Loucy (cell line): ENCODE measurements around the gene PSMD7.
A peak's percentile ranks its signal among the peaks of the same experiment; 100 is the strongest.

ENCODE experiments used
- H2AFZ ChIP-seq: fragments of 200-600 bp; sonication (generic); 2 replicates; pipeline ENCODE4 v1.6.0; 2016; ENCODE audit warnings: antibody characterized with exemption, mild to moderate bottlenecking, low read length, moderate library complexity
- H3F3A ChIP-seq: fragments of 200-600 bp; 2 replicates; pipeline ENCODE4 v1.6.0; 2016; ENCODE audit warnings: antibody characterized with exemption, low read depth, mild to moderate bottlenecking
- H3K27me3 ChIP-seq: fragments of 200-600 bp; sonication (generic); 2 replicates; pipeline ENCODE4 v1.6.1; 2014; ENCODE audit warnings: low read length, mild to moderate bottlenecking; ENCODE audit not compliant: insufficient read depth, poor library complexity, severe bottlenecking
- H3K36me3 ChIP-seq: fragments of 200-600 bp; sonication (generic); 2 replicates; pipeline ENCODE4 v1.6.1; 2016; ENCODE audit warnings: low read length; ENCODE audit not compliant: insufficient read depth
- H3K4me1 ChIP-seq: fragments of 200-600 bp; sonication (generic); 2 replicates; pipeline ENCODE4 v1.5.1; 2014; ENCODE audit warnings: low read length, mild to moderate bottlenecking; ENCODE audit not compliant: insufficient read depth, poor library complexity, severe bottlenecking
- H3K4me2 ChIP-seq: fragments of 200-600 bp; sonication (generic); 2 replicates; pipeline ENCODE4 v1.6.0; 2014; ENCODE audit warnings: antibody characterized with exemption, low read length, low read depth, mild to moderate bottlenecking; ENCODE audit not compliant: poor library complexity, severe bottlenecking
- H3K4me3 ChIP-seq: fragments of 200-600 bp; sonication (generic); 2 replicates; pipeline ENCODE4 v1.5.1; 2014; ENCODE audit warnings: low read length, mild to moderate bottlenecking, mixed read lengths; ENCODE audit not compliant: poor library complexity, severe bottlenecking
- H3K79me2 ChIP-seq: fragments of 200-600 bp; sonication (generic); 2 replicates; pipeline ENCODE4 v1.6.1; 2014; ENCODE audit warnings: low read length; ENCODE audit not compliant: insufficient read depth
- H3K9ac ChIP-seq: fragments of 200-600 bp; sonication (generic); 2 replicates; pipeline ENCODE4 v1.6.0; 2014; ENCODE audit warnings: mild to moderate bottlenecking, low read depth, low read length, moderate library complexity; ENCODE audit not compliant: poor library complexity, severe bottlenecking
- H3K9me2 ChIP-seq: fragments of 200-600 bp; sonication (generic); replicated peaks from 2 replicates; pipeline ENCODE4 v1.6.1; 2016; ENCODE audit warnings: low read depth, low read length, mixed read lengths
- H3K9me3 ChIP-seq: fragments of 200-600 bp; sonication (generic); 2 replicates; pipeline ENCODE4 v1.6.1; 2014; ENCODE audit warnings: mild to moderate bottlenecking, antibody characterized with exemption, low read length, low read depth; ENCODE audit not compliant: insufficient read depth
- H4K20me1 ChIP-seq: fragments of 200-600 bp; sonication (generic); 2 replicates; pipeline ENCODE4 v1.6.0; 2014; ENCODE audit warnings: antibody characterized with exemption, low read length, mild to moderate bottlenecking; ENCODE audit not compliant: insufficient read depth, poor library complexity, severe bottlenecking
- EZH2phosphoT487 ChIP-seq: fragments of 200-600 bp; IDR thresholded peaks from 2 replicates; pipeline ENCODE4 v1.6.1; 2018; ENCODE audit warnings: antibody characterized with exemption, mild to moderate bottlenecking, moderate library complexity, borderline replicate concordance
- TF ChIP-seq, protein P1 (sequence below): fragments of 200-600 bp; sonication (generic); conservative IDR thresholded peaks from 2 replicates; pipeline ENCODE4 v1.5.1; 2014; ENCODE audit warnings: mild to moderate bottlenecking, antibody characterized with exemption, low read length

PSMD7 gene

DNA sequence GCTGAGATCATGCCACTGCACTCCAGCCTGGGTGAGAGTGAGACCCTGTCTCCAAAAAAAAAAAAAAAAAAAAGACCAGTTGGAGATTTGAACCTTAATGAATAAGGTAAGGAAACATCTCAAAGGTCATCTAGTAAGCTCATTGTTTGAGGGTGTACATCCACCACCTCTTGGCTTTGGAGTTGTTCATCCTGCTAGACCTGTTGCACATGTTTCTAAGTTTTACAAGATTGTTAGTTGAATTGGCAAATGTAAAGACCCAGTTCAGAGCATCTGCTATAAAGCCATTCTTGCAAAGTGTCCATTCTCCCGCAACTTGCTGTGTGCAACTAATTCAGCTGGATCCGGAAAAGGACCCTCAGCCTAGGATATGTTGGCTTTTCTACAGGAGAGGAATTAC lies 1.5 kb downstream of the PSMD7 start:
- peak overlapping the region; percentile 88 for H3K4me3 ChIP-seq
- TF ChIP-seq, protein P1, sequence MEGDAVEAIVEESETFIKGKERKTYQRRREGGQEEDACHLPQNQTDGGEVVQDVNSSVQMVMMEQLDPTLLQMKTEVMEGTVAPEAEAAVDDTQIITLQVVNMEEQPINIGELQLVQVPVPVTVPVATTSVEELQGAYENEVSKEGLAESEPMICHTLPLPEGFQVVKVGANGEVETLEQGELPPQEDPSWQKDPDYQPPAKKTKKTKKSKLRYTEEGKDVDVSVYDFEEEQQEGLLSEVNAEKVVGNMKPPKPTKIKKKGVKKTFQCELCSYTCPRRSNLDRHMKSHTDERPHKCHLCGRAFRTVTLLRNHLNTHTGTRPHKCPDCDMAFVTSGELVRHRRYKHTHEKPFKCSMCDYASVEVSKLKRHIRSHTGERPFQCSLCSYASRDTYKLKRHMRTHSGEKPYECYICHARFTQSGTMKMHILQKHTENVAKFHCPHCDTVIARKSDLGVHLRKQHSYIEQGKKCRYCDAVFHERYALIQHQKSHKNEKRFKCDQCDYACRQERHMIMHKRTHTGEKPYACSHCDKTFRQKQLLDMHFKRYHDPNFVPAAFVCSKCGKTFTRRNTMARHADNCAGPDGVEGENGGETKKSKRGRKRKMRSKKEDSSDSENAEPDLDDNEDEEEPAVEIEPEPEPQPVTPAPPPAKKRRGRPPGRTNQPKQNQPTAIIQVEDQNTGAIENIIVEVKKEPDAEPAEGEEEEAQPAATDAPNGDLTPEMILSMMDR, result no peak
- TF ChIP-seq EZH2phosphoT487, result no peak
- H2AFZ ChIP-seq, result no peak overlapping the region
- no peaks in the 10 kb centered on the region for H3F3A ChIP-seq
- H3K9me3 ChIP-seq, result no peaks in the 10 kb centered on the region
- H3K9ac ChIP-seq, result peak overlapping the region; percentile 85
- H3K27me3 ChIP-seq, result peaks cover 5% of the 10 kb centered on the region
- no peaks in the 10 kb centered on the region for H3K9me2 ChIP-seq
- peaks cover 27% of the 10 kb centered on the region; the same call in 1 of the 2 replicates for H3K36me3 ChIP-seq
- H3K79me2 ChIP-seq, result peaks cover 57% of the 10 kb centered on the region
- H4K20me1 ChIP-seq, result peaks cover 36% of the 10 kb centered on the region
- peak overlapping the region; percentile 83 for H3K4me2 ChIP-seq
- peaks cover 32% of the 10 kb centered on the region for H3K4me1 ChIP-seq

DNA sequence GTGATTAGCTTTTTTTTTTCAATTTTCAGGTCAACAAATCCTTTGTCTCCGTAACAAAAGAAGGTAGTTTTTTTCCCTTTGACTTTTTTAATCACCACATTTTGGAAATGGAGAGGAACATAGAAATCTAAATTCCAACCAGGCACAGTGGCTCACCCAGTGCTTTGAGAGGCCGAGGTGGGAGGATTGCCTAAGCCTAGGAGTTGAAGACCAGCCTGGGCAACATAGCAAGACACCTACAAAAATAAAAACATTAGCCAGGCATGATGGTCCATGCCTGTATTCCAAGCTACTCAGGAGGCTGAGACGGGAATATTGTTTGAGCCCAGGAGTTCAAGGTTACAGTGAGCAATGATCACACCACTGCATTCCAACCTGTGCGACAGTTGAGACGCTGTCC lies 5.7 kb downstream of the PSMD7 start:
- H3K9me3 ChIP-seq, result no peaks in the 10 kb centered on the region
- H3K4me3 ChIP-seq, result no peak overlapping the region
- no peaks in the 10 kb centered on the region for H3F3A ChIP-seq
- H3K27me3 ChIP-seq, result no peaks in the 10 kb centered on the region
- peaks cover 40% of the 10 kb centered on the region for H3K79me2 ChIP-seq
- no peaks in the 10 kb centered on the region for H3K9me2 ChIP-seq
- H3K4me2 ChIP-seq, result no peak overlapping the region
- peaks cover 31% of the 10 kb centered on the region for H4K20me1 ChIP-seq
- H3K4me1 ChIP-seq, result peaks cover 22% of the 10 kb centered on the region
- no peak overlapping the region for H2AFZ ChIP-seq
- H3K9ac ChIP-seq, result no peak overlapping the region
- no peak for TF ChIP-seq EZH2phosphoT487
- TF ChIP-seq, protein P1, result no peak
- H3K36me3 ChIP-seq, result peaks cover 62% of the 10 kb centered on the region

DNA sequence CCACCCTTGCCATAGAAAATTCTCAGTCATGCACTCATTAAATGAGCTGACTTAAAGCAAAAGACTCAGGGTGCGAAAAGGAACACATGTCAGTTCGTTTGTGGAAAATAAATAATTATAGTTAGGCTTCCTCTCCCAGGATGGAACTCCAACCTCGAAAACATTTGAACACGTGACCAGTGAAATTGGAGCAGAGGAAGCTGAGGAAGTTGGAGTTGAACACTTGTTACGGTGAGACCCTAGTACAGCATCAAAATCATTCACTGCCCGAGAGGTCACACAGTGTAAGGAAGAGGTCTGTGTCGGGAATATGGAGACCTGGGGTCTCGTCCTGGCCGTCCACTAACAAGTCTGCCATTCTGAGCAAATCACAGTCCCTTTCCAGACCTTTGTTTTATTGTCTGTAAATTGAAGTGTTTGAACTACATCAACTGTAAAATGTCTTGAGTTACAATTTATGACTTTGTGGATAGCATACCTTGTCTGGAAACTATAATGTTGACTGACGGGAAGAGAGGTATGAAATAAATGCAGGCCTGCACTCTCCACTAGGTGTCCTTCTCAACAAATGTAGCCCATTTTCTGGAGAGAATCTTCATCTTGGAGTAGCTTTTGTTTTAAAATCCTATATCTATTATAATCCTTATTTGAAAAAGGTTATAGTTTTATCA lies 7.7 kb downstream of the PSMD7 start:
- Histone ChIP-seq H3K9me3 (no peaks in the 10 kb centered on the region), H4K20me1 (peaks cover 12% of the 10 kb centered on the region), H3K4me3 (no peak overlapping the region), H3K4me2 (no peak overlapping the region), H3K9me2 (no peaks in the 10 kb centered on the region), H3K36me3 (peaks cover 62% of the 10 kb centered on the region), H3F3A (no peaks in the 10 kb centered on the region), H3K79me2 (peaks cover 21% of the 10 kb centered on the region), H3K9ac (no peak overlapping the region), H3K4me1 (peaks cover 3% of the 10 kb centered on the region), H2AFZ (no peak overlapping the region), H3K27me3 (no peaks in the 10 kb centered on the region)
- TF ChIP-seq EZH2phosphoT487, result no peak
- TF ChIP-seq, protein P1, result peak; percentile 65
